Measurements from ENCODE around the gene PUSL1. TPM values are rescaled to one million over a fixed set of nuclear protein-coding genes. Genes with fewer than 3 reads are reported as not detected.

Gene PUSL1
- 15.7 and 27.4 TPM in 2 replicates for total RNA-seq (2014; rRNA removed; shearing (Covaris generic))

GRCh38 chr1:1307923-1308755 lies at the start of gene PUSL1, which contains the start of gene ACAP3:
PUSL1 (plus strand) TSS chr1:1308597; CDS start chr1:1308644, 47 bp downstream.
ACAP3 (minus strand) TSS chr1:1307930; CDS start chr1:1307815, 115 bp downstream.
- peak; percentile 88 for DNase-seq (ENCODE audit: low read depth)

GRCh38 chr1:1259119-1259488 lies 49.3 kb upstream of the PUSL1 start:
- no peak for DNase-seq (ENCODE audit: low read depth)

GRCh38 chr1:1259540-1259939 lies 48.9 kb upstream of the PUSL1 start:
- no peak for DNase-seq (ENCODE audit: low read depth)

GRCh38 chr1:1259951-1260600 lies 48.3 kb upstream of the PUSL1 start:
- no peak for DNase-seq (ENCODE audit: low read depth)

GRCh38 chr1:1260843-1261560 lies 47.4 kb upstream of the PUSL1 start:
- DNase-seq (ENCODE audit: low read depth): no peak

GRCh38 chr1:1262071-1262470 lies 46.3 kb upstream of the PUSL1 start:
- no peak for DNase-seq (ENCODE audit: low read depth)

- DNase-seq (ENCODE audit: low read depth): no peak
These were observed 45.6 kb upstream of the PUSL1 start for GRCh38 chr1:1262758-1263157.

- no peak for DNase-seq (ENCODE audit: low read depth)
These were observed 44.4 kb upstream of the PUSL1 start for GRCh38 chr1:1264026-1264425.

GRCh38 chr1:1264868-1265272 lies 43.5 kb upstream of the PUSL1 start:
- DNase-seq (ENCODE audit: low read depth): peak; percentile 98

- DNase-seq (ENCODE audit: low read depth): no peak
These were observed 40.7 kb upstream of the PUSL1 start for GRCh38 chr1:1267488-1268283.

- DNase-seq (ENCODE audit: low read depth): no peak
These were observed 40.1 kb upstream of the PUSL1 start for GRCh38 chr1:1268284-1268682.

GRCh38 chr1:1270813-1271212 lies 37.6 kb upstream of the PUSL1 start:
- DNase-seq (ENCODE audit: low read depth): no peak

GRCh38 chr1:1272341-1273208 lies 35.8 kb upstream of the PUSL1 start:
- DNase-seq (ENCODE audit: low read depth): peak; percentile 27

- DNase-seq (ENCODE audit: low read depth): no peak
These were observed 35.2 kb upstream of the PUSL1 start for GRCh38 chr1:1273209-1273511.

GRCh38 chr1:1273512-1274298 lies 34.7 kb upstream of the PUSL1 start, which contains the start of gene UBE2J2:
UBE2J2 (minus strand) TSS chr1:1273854; CDS start chr1:1267992, 5,862 bp downstream.
- peak; percentile 89 for DNase-seq (ENCODE audit: low read depth)

GRCh38 chr1:1274299-1274930 lies 34.0 kb upstream of the PUSL1 start:
- DNase-seq (ENCODE audit: low read depth): no peak

- no peak for DNase-seq (ENCODE audit: low read depth)
These were observed 33.4 kb upstream of the PUSL1 start for GRCh38 chr1:1274931-1275431.

- no peak for DNase-seq (ENCODE audit: low read depth)
These were observed 32.6 kb upstream of the PUSL1 start for GRCh38 chr1:1275836-1276235.

- no peak for DNase-seq (ENCODE audit: low read depth)
These were observed 29.8 kb upstream of the PUSL1 start for GRCh38 chr1:1278620-1279019.

All from RPMI7951 (cell line).